COLO668 (cell line): Measurements from ENCODE around the gene RGS6.

ENCODE experiments used
- DNase-seq: peaks from one replicate; lab custom pipeline; 2025; ENCODE audit not compliant: unreplicated experiment; lab: John Stamatoyannopoulos, UW

RGS6 gene

GRCh38 chr14:72521045-72521444, 588.8 kb downstream of the RGS6 start:
- DNase-seq: no peak

GRCh38 chr14:72521968-72522741, 589.9 kb downstream of the RGS6 start:
- DNase-seq: no peak

- DNase-seq: no peak
These were observed 590.6 kb downstream of the RGS6 start for GRCh38 chr14:72522847-72523246.

- no peak for DNase-seq
These were observed 591.4 kb downstream of the RGS6 start for GRCh38 chr14:72523424-72524294.

GRCh38 chr14:72524295-72524629, 592.0 kb downstream of the RGS6 start:
- no peak for DNase-seq

GRCh38 chr14:72525087-72525915, 593.1 kb downstream of the RGS6 start:
- no peak for DNase-seq

GRCh38 chr14:72527591-72527990, 595.4 kb downstream of the RGS6 start:
- no peak for DNase-seq

GRCh38 chr14:72528059-72528862, 596.0 kb downstream of the RGS6 start:
- no peak for DNase-seq

GRCh38 chr14:72528863-72529175, 596.6 kb downstream of the RGS6 start:
- no peak for DNase-seq

GRCh38 chr14:72532686-72533454, 600.6 kb downstream of the RGS6 start:
- no peak for DNase-seq

GRCh38 chr14:72535485-72535884, 603.3 kb downstream of the RGS6 start:
- DNase-seq: no peak

GRCh38 chr14:72538387-72538786, 606.2 kb downstream of the RGS6 start:
- no peak for DNase-seq

- no peak for DNase-seq
These were observed 607.6 kb downstream of the RGS6 start for GRCh38 chr14:72539661-72540315.

- no peak for DNase-seq
These were observed 608.6 kb downstream of the RGS6 start for GRCh38 chr14:72540836-72541235.

GRCh38 chr14:72541546-72541945, 609.3 kb downstream of the RGS6 start:
- DNase-seq: no peak

- DNase-seq: no peak
These were observed 611.1 kb downstream of the RGS6 start for GRCh38 chr14:72543341-72543740.

GRCh38 chr14:72544615-72545387, 612.6 kb downstream of the RGS6 start:
- no peak for DNase-seq

GRCh38 chr14:72545411-72546311, 613.4 kb downstream of the RGS6 start:
- no peak for DNase-seq
